Lower leg skin (tissue), 4 donors: ENCODE measurements around the gene PITPNC1. TPM values are rescaled to one million over a fixed set of nuclear protein-coding genes. Genes with fewer than 3 reads are reported as not detected.

ENCODE experiments used
- DNase-seq, 2 donors: peaks; one replicate each; pipeline ENCODE4 v3.0.0-alpha.2; 2019; ENCODE audit warnings: low spot score in 2 of 2
- H3K4me3 ChIP-seq: fragments of 200-600 bp; sonication (generic); 2 replicates; pipeline ENCODE4 v1.5.1; 2017; ENCODE audit warnings: mild to moderate bottlenecking, low read depth; ENCODE audit not compliant: poor library complexity, severe bottlenecking
- CTCF ChIP-seq, 3 donors: fragments of 450-650 bp; IDR thresholded peaks; one replicate each; pipeline ENCODE4 v1.5.1; 2016; ENCODE audit warnings: antibody characterized with exemption in 3 of 3, mild to moderate bottlenecking in 3 of 3, moderate library complexity in 2 of 3
- POLR2A ChIP-seq, 2 donors: fragments of 450-650 bp; IDR thresholded peaks; one replicate each; pipeline ENCODE4 v1.6.1; 2016 to 2017; ENCODE audit warnings: antibody characterized with exemption in 2 of 2, mild to moderate bottlenecking in 1 of 2, moderate library complexity in 1 of 2
- WGBS, 2 donors: methylation state at CpG; one replicate each; pipeline ENCODE4 v1.1.5; 2018; 5-methylcytosine and 5-hydroxymethylcytosine counted together
- intact Hi-C: fragments of 100-400 bp; cut with DNase I; formaldehyde crosslinking; loops from one replicate; pipeline ENCODE4 v1.15.0; 2023; ENCODE audit warnings: low total_unique reads
- total RNA-seq, 4 donors: library from RNA; depleted of rRNA; stranded (reverse); fragments of >200 nt; gene quantifications; one replicate each; pipeline ENCODE4 v1.1.0, GENCODE V29; 2016

Gene PITPNC1
- total RNA-seq, 4 donors from 2014 or later = 1.7 to 8.2 (median 4.6) TPM

DNA sequence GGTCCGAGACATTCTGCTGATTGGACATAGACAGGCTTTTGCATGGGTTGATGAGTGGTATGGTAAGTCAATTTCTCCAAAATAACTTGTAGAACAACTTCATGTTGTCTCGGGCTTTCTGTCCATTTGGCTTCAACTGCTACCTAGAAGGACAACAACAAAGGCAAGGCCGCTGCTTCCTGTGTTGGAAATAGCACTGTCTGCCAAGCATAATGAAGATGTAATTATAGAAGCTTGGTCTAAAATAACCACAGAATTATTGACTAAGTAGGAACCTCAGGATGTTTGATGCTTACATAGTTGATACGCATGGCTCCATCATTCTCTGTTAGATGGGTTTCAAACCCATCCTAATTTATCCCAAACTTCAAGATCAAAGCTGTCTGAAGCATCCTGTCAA is 298.4 kb downstream of the PITPNC1 start:
- TF ChIP-seq POLR2A (IDR thresholded peaks at IDR 0.05) (no peak), CTCF (IDR thresholded peaks at IDR 0.05) (no peak)
- intact Hi-C loops = no loop called here
- DNase-seq = no peak
- WGBS, 2 donors = 72 to 81% methylated on average over 4 of the region's 4 CpGs
- H3K4me3 ChIP-seq = no peak overlapping the region

GRCh38 chr17:67676305-67676704 is 299.2 kb downstream of the PITPNC1 start:
- intact Hi-C loops = no loop called here
- no peak for TF ChIP-seq POLR2A (IDR thresholded peaks at IDR 0.05)
- TF ChIP-seq CTCF (IDR thresholded peaks at IDR 0.05) = no peak
- DNase-seq = no peak
- 48 to 53% methylated on average over 4 of the region's 4 CpGs for WGBS, 2 donors
- no peak overlapping the region for H3K4me3 ChIP-seq

DNA sequence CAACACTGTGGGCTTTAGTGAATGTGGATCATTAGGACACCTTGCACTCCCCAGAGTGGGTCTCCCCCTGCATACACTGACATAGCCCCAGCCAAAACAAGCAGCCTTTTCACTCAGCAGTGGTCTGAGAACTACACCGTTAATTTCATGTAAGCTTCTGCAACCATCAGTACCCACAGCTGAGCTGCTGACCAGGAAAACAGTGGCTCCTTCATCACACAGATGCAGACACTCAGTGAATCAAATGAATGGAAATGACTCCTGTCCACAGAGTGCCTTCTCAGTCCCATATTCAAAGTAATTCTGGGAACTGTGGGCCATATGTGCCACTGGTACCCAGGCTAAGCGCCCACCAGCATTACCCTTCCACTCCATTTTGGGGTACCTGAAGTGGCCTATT is 301.3 kb downstream of the PITPNC1 start:
- TF ChIP-seq POLR2A (IDR thresholded peaks at IDR 0.05) = no peak
- TF ChIP-seq CTCF (IDR thresholded peaks at IDR 0.05) = no peak
- no peak overlapping the region for H3K4me3 ChIP-seq
- DNase-seq = no peak
- WGBS, 2 donors = 94 to 96% methylated on average over 2 of the region's 2 CpGs
- intact Hi-C loops = no loop called here

DNA sequence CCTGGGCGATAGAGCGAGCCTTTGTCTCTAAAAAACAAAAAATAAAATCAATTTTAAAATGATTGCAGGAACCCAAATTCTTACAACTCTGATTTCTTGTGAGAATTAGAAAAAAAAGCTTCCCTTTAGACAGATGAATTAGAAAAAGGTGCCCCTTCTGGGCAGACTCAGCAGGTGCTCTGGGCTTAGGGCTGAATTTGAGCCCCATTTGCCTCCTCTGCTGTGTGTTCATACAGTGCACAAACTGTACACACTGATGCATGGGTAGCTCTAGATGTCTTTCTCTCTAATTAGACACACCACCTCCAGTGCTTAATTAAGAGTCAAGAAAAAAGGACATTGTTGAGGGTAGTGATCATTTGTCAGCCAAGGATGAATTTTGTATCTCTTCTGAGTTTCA is 302.1 kb downstream of the PITPNC1 start:
- intact Hi-C loops = no loop called here
- WGBS, 2 donors = 95 to 96% methylated on average over 2 of the region's 2 CpGs
- DNase-seq = no peak
- TF ChIP-seq POLR2A (IDR thresholded peaks at IDR 0.05) = no peak
- TF ChIP-seq CTCF (IDR thresholded peaks at IDR 0.05) = no peak
- H3K4me3 ChIP-seq = no peak overlapping the region

DNA sequence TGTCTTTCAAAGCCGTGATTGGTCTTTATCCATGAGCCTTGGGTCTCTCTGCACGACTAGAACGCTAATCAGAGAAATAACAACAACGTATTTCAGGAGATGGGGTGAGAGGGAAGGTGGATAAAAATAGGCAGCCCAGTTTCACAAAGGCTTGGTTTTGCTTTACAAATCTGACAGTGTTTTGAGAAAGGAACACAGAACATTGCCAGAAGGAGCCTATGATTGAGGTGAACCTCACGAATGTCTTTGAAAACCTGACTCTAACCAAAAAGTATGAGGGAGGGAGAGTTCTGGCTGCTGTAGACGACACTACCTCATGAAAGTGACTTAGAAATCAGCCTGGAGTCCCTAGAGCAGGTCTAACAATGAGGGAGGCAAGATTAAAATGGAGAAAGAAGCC is 302.6 kb downstream of the PITPNC1 start:
- no peak overlapping the region for H3K4me3 ChIP-seq
- 92 to 93% methylated on average over 6 of the region's 6 CpGs for WGBS, 2 donors
- intact Hi-C loops = no loop called here
- no peak for DNase-seq
- TF ChIP-seq CTCF (IDR thresholded peaks at IDR 0.05) (no peak), POLR2A (IDR thresholded peaks at IDR 0.05) (no peak)

DNA sequence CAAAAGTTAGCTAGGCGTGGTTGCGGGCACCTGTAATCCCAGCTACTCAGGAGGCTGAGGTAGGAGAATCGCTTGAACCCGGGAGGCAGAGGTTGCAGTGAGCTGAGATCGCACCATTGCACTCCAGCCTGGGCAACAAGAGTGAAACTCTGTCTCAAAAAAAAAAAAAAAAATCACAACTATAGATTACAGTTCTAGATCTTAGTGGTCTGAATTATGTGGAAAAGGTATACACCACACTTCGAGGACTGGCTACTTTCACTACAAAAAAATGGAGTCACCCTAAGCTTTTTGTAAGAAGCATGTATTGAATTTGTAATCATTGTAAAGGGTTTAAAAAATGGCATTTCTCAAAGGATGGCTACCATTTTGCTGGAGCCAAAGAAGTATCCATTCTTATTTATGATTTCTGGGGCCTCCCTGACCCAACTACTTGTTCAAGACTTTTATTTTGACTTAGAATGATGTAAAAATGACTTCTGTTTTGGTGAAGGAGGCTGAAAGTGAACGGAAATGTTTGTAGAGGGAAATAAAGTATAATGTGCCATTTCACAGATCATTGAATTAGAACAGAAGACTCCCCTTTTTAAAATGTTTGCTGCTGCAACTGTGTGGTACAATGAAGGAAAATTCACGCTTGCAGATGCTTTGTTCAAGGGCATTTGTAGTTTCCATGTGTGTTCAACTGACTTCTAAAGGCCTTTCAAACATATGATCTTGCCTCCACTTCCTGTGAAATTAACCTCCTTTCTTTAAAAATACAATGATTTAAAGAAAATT is 303.6 kb downstream of the PITPNC1 start:
- no peak overlapping the region for H3K4me3 ChIP-seq
- 95 to 97% methylated on average over 8 of the region's 8 CpGs for WGBS, 2 donors
- DNase-seq = no peak
- no peak for TF ChIP-seq POLR2A (IDR thresholded peaks at IDR 0.05)
- no peak for TF ChIP-seq CTCF (IDR thresholded peaks at IDR 0.05)
- intact Hi-C loops = no loop called here
